Measurements from ENCODE around the gene FOXJ1. TPM values are rescaled to one million over a fixed set of nuclear protein-coding genes. Genes with fewer than 3 reads are reported as not detected.
"Not testable (repeated sequence)": the region's sequence is repeated elsewhere in the genome, so short reads cannot be mapped to it uniquely, and the experiment has no call there.

FOXJ1 gene
- 0.90 TPM for total RNA-seq
- 1.4 TPM for polyA plus RNA-seq

GRCh38 chr17:76141212-76142038, at the start of gene FOXJ1:
Gene FOXJ1 (minus strand): TSS chr17:76141245. CDS start chr17:76140395, 850 bp downstream.
- 5% methylated on average over 59 of the region's 59 CpGs for WGBS
- DNase-seq (ENCODE audit: extremely low spot score) = no peak
- Histone ChIP-seq H3K36me3 (ENCODE audit: insufficient read depth) (no peaks in the 10 kb centered on the region), H3K4me1 (ENCODE audit: insufficient read depth) (no peaks in the 10 kb centered on the region), H3K27ac (ENCODE audit: low read depth) (no peak within 1 kb of the TSS), H3K4me3 (ENCODE audit: low read depth, low read length) (peak within 1 kb of the TSS; percentile 36)

- Histone ChIP-seq H3K36me3 (ENCODE audit: insufficient read depth) (no peaks in the 10 kb centered on the region), H3K27ac (ENCODE audit: low read depth) (peak overlapping the region; percentile 0), H3K4me3 (ENCODE audit: low read depth, low read length) (no peak overlapping the region), H3K4me1 (ENCODE audit: insufficient read depth) (no peaks in the 10 kb centered on the region)
- DNase-seq (ENCODE audit: extremely low spot score) = no peak
- 73% methylated on average over 4 of the region's 4 CpGs for WGBS
Observed at GRCh38 chr17:76189741-76190140, 48.7 kb upstream of the FOXJ1 start.

GRCh38 chr17:76189247-76189646, 48.2 kb upstream of the FOXJ1 start:
- no peak overlapping the region for H3K27ac ChIP-seq (ENCODE audit: low read depth)
- no peak for DNase-seq (ENCODE audit: extremely low spot score)
- WGBS = 49% methylated on average over 4 of the region's 4 CpGs
- no peak overlapping the region for H3K4me3 ChIP-seq (ENCODE audit: low read depth, low read length)
- H3K36me3 ChIP-seq (ENCODE audit: insufficient read depth) = no peaks in the 10 kb centered on the region
- H3K4me1 ChIP-seq (ENCODE audit: insufficient read depth) = no peaks in the 10 kb centered on the region

- no peak overlapping the region for H3K4me3 ChIP-seq (ENCODE audit: low read depth, low read length)
- DNase-seq (ENCODE audit: extremely low spot score) = no peak
- no peaks in the 10 kb centered on the region for H3K4me1 ChIP-seq (ENCODE audit: insufficient read depth)
- no peaks in the 10 kb centered on the region for H3K36me3 ChIP-seq (ENCODE audit: insufficient read depth)
- WGBS = 52% methylated on average over 4 of the region's 4 CpGs
- H3K27ac ChIP-seq (ENCODE audit: low read depth) = no peak overlapping the region
Observed at GRCh38 chr17:76188213-76189016, 47.4 kb upstream of the FOXJ1 start.

GRCh38 chr17:76186774-76187173, 45.7 kb upstream of the FOXJ1 start:
- not testable (repeated sequence) for H3K4me1 ChIP-seq (ENCODE audit: insufficient read depth); H3K4me3 ChIP-seq (ENCODE audit: low read depth, low read length); H3K36me3 ChIP-seq (ENCODE audit: insufficient read depth); H3K27ac ChIP-seq (ENCODE audit: low read depth); DNase-seq (ENCODE audit: extremely low spot score)
- WGBS = 94% methylated on average over 2 of the region's 2 CpGs

GRCh38 chr17:76184290-76184689, 43.2 kb upstream of the FOXJ1 start:
- 36% methylated on average over 2 of the region's 2 CpGs for WGBS
- H3K4me3 ChIP-seq (ENCODE audit: low read depth, low read length) = no peak overlapping the region
- no peaks in the 10 kb centered on the region for H3K36me3 ChIP-seq (ENCODE audit: insufficient read depth)
- DNase-seq (ENCODE audit: extremely low spot score) = no peak
- H3K27ac ChIP-seq (ENCODE audit: low read depth) = no peak overlapping the region
- no peaks in the 10 kb centered on the region for H3K4me1 ChIP-seq (ENCODE audit: insufficient read depth)

- no peak overlapping the region for H3K4me3 ChIP-seq (ENCODE audit: low read depth, low read length)
- DNase-seq (ENCODE audit: extremely low spot score) = peak; percentile 76
- H3K36me3 ChIP-seq (ENCODE audit: insufficient read depth) = no peaks in the 10 kb centered on the region
- H3K4me1 ChIP-seq (ENCODE audit: insufficient read depth) = no peaks in the 10 kb centered on the region
- WGBS = 16% methylated on average over 11 of the region's 11 CpGs
- no peak overlapping the region for H3K27ac ChIP-seq (ENCODE audit: low read depth)
Observed at GRCh38 chr17:76182016-76182764, 41.1 kb upstream of the FOXJ1 start.

- no peak for DNase-seq (ENCODE audit: extremely low spot score)
- WGBS = 78% methylated on average over 6 of the region's 6 CpGs
- Histone ChIP-seq H3K4me1 (ENCODE audit: insufficient read depth) (no peaks in the 10 kb centered on the region), H3K4me3 (ENCODE audit: low read depth, low read length) (no peak overlapping the region), H3K27ac (ENCODE audit: low read depth) (no peak overlapping the region), H3K36me3 (ENCODE audit: insufficient read depth) (no peaks in the 10 kb centered on the region)
Observed at GRCh38 chr17:76179496-76180467, 38.7 kb upstream of the FOXJ1 start.

- no peaks in the 10 kb centered on the region for H3K4me1 ChIP-seq (ENCODE audit: insufficient read depth)
- 90% methylated on average over 10 of the region's 10 CpGs for WGBS
- no peaks in the 10 kb centered on the region for H3K36me3 ChIP-seq (ENCODE audit: insufficient read depth)
- no peak overlapping the region for H3K27ac ChIP-seq (ENCODE audit: low read depth)
- DNase-seq (ENCODE audit: extremely low spot score) = no peak
- H3K4me3 ChIP-seq (ENCODE audit: low read depth, low read length) = no peak overlapping the region
Observed at GRCh38 chr17:76178124-76178523, 37.1 kb upstream of the FOXJ1 start.

GRCh38 chr17:76176701-76177574, 35.9 kb upstream of the FOXJ1 start:
- WGBS = 90% methylated on average over 34 of the region's 34 CpGs
- Histone ChIP-seq H3K4me1 (ENCODE audit: insufficient read depth) (no peaks in the 10 kb centered on the region), H3K4me3 (ENCODE audit: low read depth, low read length) (no peak overlapping the region), H3K27ac (ENCODE audit: low read depth) (no peak overlapping the region), H3K36me3 (ENCODE audit: insufficient read depth) (no peaks in the 10 kb centered on the region)
- DNase-seq (ENCODE audit: extremely low spot score) = no peak

- no peak for DNase-seq (ENCODE audit: extremely low spot score)
- no peaks in the 10 kb centered on the region for H3K4me1 ChIP-seq (ENCODE audit: insufficient read depth)
- no peak overlapping the region for H3K27ac ChIP-seq (ENCODE audit: low read depth)
- WGBS = 57% methylated on average over 9 of the region's 9 CpGs
- H3K36me3 ChIP-seq (ENCODE audit: insufficient read depth) = no peaks in the 10 kb centered on the region
- no peak overlapping the region for H3K4me3 ChIP-seq (ENCODE audit: low read depth, low read length)
Observed at GRCh38 chr17:76174037-76174436, 33.0 kb upstream of the FOXJ1 start.

- Histone ChIP-seq H3K36me3 (ENCODE audit: insufficient read depth) (no peaks in the 10 kb centered on the region), H3K4me3 (ENCODE audit: low read depth, low read length) (no peak overlapping the region), H3K27ac (ENCODE audit: low read depth) (no peak overlapping the region), H3K4me1 (ENCODE audit: insufficient read depth) (no peaks in the 10 kb centered on the region)
- 82% methylated on average over 11 of the region's 11 CpGs for WGBS
- DNase-seq (ENCODE audit: extremely low spot score) = no peak
Observed at GRCh38 chr17:76173474-76173873, 32.4 kb upstream of the FOXJ1 start.

Measured in urinary bladder (tissue), 4 donors.